Gastrocnemius medialis (tissue), 4 donors: ENCODE results near the gene TYW1B. TPM values are rescaled to one million over a fixed set of nuclear protein-coding genes. Genes with fewer than 3 reads are reported as not detected.
"Not testable (repeated sequence)": the region's sequence is repeated elsewhere in the genome, so short reads cannot be mapped to it uniquely, and the experiment has no call there.

Experiments
- ATAC-seq, 2 donors: fragments of 150-250 bp; one replicate each; pipeline ENCODE4 v1.9.1; 2016
- DNase-seq, 2 donors: peaks; one replicate each; pipeline ENCODE4 v3.0.0-alpha.2; 2019
- H3K27ac ChIP-seq, 4 donors: fragments of 200-600 bp; sonication (generic); 1 replicate in 1 of 4; 2 replicates in 3 of 4; pipeline ENCODE4 v1.5.1; 2016 to 2018; ENCODE audit warnings: mild to moderate bottlenecking in 2 of 4, moderate library complexity in 1 of 4
- H3K27me3 ChIP-seq, 3 donors: fragments of 200-600 bp; sonication (generic) in 2 of 3; 1 replicate in 1 of 3; 2 replicates in 2 of 3; pipeline versions ENCODE4 v1.5.1 to v1.6.0; 2016 to 2019; ENCODE audit warnings: mild to moderate bottlenecking in 1 of 3, moderate library complexity in 1 of 3
- H3K36me3 ChIP-seq, 2 donors: fragments of 200-600 bp; sonication (generic) in 1 of 2; one replicate each; pipeline ENCODE4 v1.5.1; 2017 to 2018
- H3K4me1 ChIP-seq, 2 donors: fragments of 200-600 bp; sonication (generic) in 1 of 2; one replicate each; pipeline ENCODE4 v1.5.1; 2016 to 2017; ENCODE audit warnings: mild to moderate bottlenecking in 2 of 2
- H3K4me3 ChIP-seq, 4 donors: fragments of 200-600 bp; sonication (generic) in 3 of 4; 1 replicate in 1 of 4; 2 replicates in 3 of 4; pipeline ENCODE4 v1.5.1; 2016 to 2019; ENCODE audit warnings: mild to moderate bottlenecking in 2 of 4
- H3K9me3 ChIP-seq, 3 donors: fragments of 200-600 bp; sonication (generic) in 2 of 3; 1 replicate in 1 of 3; 2 replicates in 2 of 3; pipeline ENCODE4 v1.5.1; 2016 to 2019
- CTCF ChIP-seq, 5 experiments: fragments of 450-650 bp in 3 of 5; fragments of 200-600 bp in 2 of 5; sonication (generic) in 2 of 5; IDR thresholded peaks in 4 of 5; conservative IDR thresholded peaks in 1 of 5; 1 replicate in 4 of 5; 2 replicates in 1 of 5; pipeline ENCODE4 v1.5.1; 2016 to 2019; ENCODE audit warnings: antibody characterized with exemption in 5 of 5, mild to moderate bottlenecking in 3 of 5, moderate library complexity in 3 of 5
- POLR2A ChIP-seq, 2 donors: fragments of 450-650 bp; IDR thresholded peaks; one replicate each; pipeline ENCODE4 v1.6.1; 2017; ENCODE audit warnings: antibody characterized with exemption in 2 of 2, mild to moderate bottlenecking in 2 of 2, moderate library complexity in 2 of 2
- in situ Hi-C, 4 donors: fragments of 200-750 bp; cut with MboI; loops; one replicate each; pipeline versions ENCODE4 v1.15.0 to v1.8.0; 2017; ENCODE audit warnings: low sequenced_read_pairs in 4 of 4
- intact Hi-C: fragments of 100-400 bp; cut with DNase I; formaldehyde crosslinking; loops from one replicate; pipeline ENCODE4 v1.15.1; 2023; ENCODE audit warnings: low total_unique reads
- total RNA-seq, 4 donors: library from RNA; depleted of rRNA; stranded (reverse); fragments of >200 nt; gene quantifications; one replicate each; pipeline versions ENCODE4 v1.1.0 to v1.2.3, GENCODE V29; 2016

The TYW1B gene
- total RNA-seq, 4 donors from 2014 or later = 2.5 to 6.0 (median 2.9) TPM

GRCh38 chr7:72730815-72731214, 97.2 kb downstream of the TYW1B start:
- in situ Hi-C loops, H3K4me1 ChIP-seq, H3K36me3 ChIP-seq, intact Hi-C loops, H3K4me3 ChIP-seq, H3K27ac ChIP-seq, H3K27me3 ChIP-seq, ATAC-seq, H3K9me3 ChIP-seq, DNase-seq: not testable (repeated sequence)

GRCh38 chr7:72730384-72730783, 97.6 kb downstream of the TYW1B start:
- ATAC-seq, H3K4me1 ChIP-seq, intact Hi-C loops, in situ Hi-C loops, H3K4me3 ChIP-seq, H3K27ac ChIP-seq, H3K9me3 ChIP-seq, DNase-seq, H3K27me3 ChIP-seq, H3K36me3 ChIP-seq: not testable (repeated sequence)

GRCh38 chr7:72729130-72729529, 98.9 kb downstream of the TYW1B start:
- intact Hi-C loops, in situ Hi-C loops: not testable (repeated sequence)

GRCh38 chr7:72722694-72723093, 105.3 kb downstream of the TYW1B start:
- in situ Hi-C loops, intact Hi-C loops, ATAC-seq: not testable (repeated sequence)

More at GRCh38 chr7:72729130-72729529, 98.9 kb downstream of the TYW1B start:
- H3K36me3 ChIP-seq, H3K4me1 ChIP-seq, ATAC-seq, H3K9me3 ChIP-seq, H3K4me3 ChIP-seq, DNase-seq, H3K27me3 ChIP-seq, H3K27ac ChIP-seq: not testable (repeated sequence)

GRCh38 chr7:72720890-72721289, 107.1 kb downstream of the TYW1B start:
- H3K4me3 ChIP-seq, H3K27ac ChIP-seq, H3K27me3 ChIP-seq, in situ Hi-C loops, ATAC-seq, H3K4me1 ChIP-seq, H3K9me3 ChIP-seq, intact Hi-C loops, H3K36me3 ChIP-seq, DNase-seq: not testable (repeated sequence)

More at GRCh38 chr7:72722694-72723093, 105.3 kb downstream of the TYW1B start:
- not testable (repeated sequence) for H3K9me3 ChIP-seq, H3K36me3 ChIP-seq, H3K4me1 ChIP-seq, H3K27me3 ChIP-seq, H3K27ac ChIP-seq, DNase-seq, H3K4me3 ChIP-seq

- H3K4me1 ChIP-seq, DNase-seq, H3K36me3 ChIP-seq, H3K27me3 ChIP-seq, ATAC-seq, H3K27ac ChIP-seq, H3K4me3 ChIP-seq, in situ Hi-C loops, H3K9me3 ChIP-seq, intact Hi-C loops: not testable (repeated sequence)
Observed at GRCh38 chr7:72717252-72717774, 110.7 kb downstream of the TYW1B start.

GRCh38 chr7:72711927-72712326, 116.1 kb downstream of the TYW1B start:
- H3K36me3 ChIP-seq, DNase-seq, H3K9me3 ChIP-seq, ATAC-seq, H3K4me1 ChIP-seq, H3K4me3 ChIP-seq, intact Hi-C loops, H3K27me3 ChIP-seq, H3K27ac ChIP-seq, in situ Hi-C loops: not testable (repeated sequence)

- TF ChIP-seq CTCF (IDR thresholded peaks at IDR 0.05 in 4 of 5, conservative IDR thresholded peaks at IDR 0.05 in 1 of 5) (no peak), POLR2A (IDR thresholded peaks at IDR 0.05) (no peak)
- Histone ChIP-seq H3K4me1 (no peaks in the 10 kb centered on the region), H3K27ac (no peak overlapping the region), H3K27me3 (no peaks in the 10 kb centered on the region), H3K4me3 (no peak overlapping the region), H3K9me3 (no peaks in the 10 kb centered on the region), H3K36me3 (peaks cover 0 to 3% of the 10 kb centered on the region in 2 donors)
- no peak for DNase-seq
- intact Hi-C loops (no loop called here), in situ Hi-C loops (no loop called here)
- no peak for ATAC-seq
Observed at GRCh38 chr7:72710983-72711382, 117.0 kb downstream of the TYW1B start.
